Mucosa of rectum (tissue), 2 donors: ENCODE results near the gene IBTK.
"Not testable (repeated sequence)": the region's sequence is repeated elsewhere in the genome, so short reads cannot be mapped to it uniquely, and the experiment has no call there.

Experiments used
- H3K27ac ChIP-seq, 2 donors: one replicate each; pipeline ENCODE4 v1.7.0; 2013; ENCODE audit warnings: inconsistent platforms in 2 of 2, low read depth in 2 of 2, low read length in 2 of 2
- H3K27me3 ChIP-seq, 2 donors: one replicate each; pipeline ENCODE4 v1.7.0; 2013; ENCODE audit warnings: low read length in 2 of 2; ENCODE audit not compliant: control insufficient read depth in 2 of 2, insufficient read depth in 2 of 2
- H3K36me3 ChIP-seq, 2 donors: one replicate each; pipeline ENCODE4 v1.7.0; 2013; ENCODE audit warnings: low read length in 2 of 2; ENCODE audit not compliant: control insufficient read depth in 2 of 2, insufficient read depth in 2 of 2
- H3K4me1 ChIP-seq, 2 donors: one replicate each; pipeline ENCODE4 v1.7.0; 2013; ENCODE audit warnings: low read length in 2 of 2, mild to moderate bottlenecking in 1 of 2; ENCODE audit not compliant: control insufficient read depth in 2 of 2, insufficient read depth in 2 of 2
- H3K4me3 ChIP-seq, 2 donors: one replicate each; pipeline ENCODE4 v1.7.0; 2013; ENCODE audit warnings: low read length in 2 of 2
- H3K9ac ChIP-seq, 2 donors: one replicate each; pipeline ENCODE4 v1.7.0; 2013; ENCODE audit warnings: low read length in 2 of 2, low read depth in 1 of 2, mild to moderate bottlenecking in 1 of 2
- H3K9me3 ChIP-seq, 2 donors: one replicate each; pipeline ENCODE4 v1.7.0; 2013; ENCODE audit warnings: low read length in 2 of 2; ENCODE audit not compliant: control insufficient read depth in 2 of 2
- donor health status: healthy.
- donor health status: Normal muscosa, but diverticular disease.

Gene IBTK

GRCh38 chr6:82263916-82264315 lies 16.4 kb upstream of the IBTK start:
- Histone ChIP-seq H3K4me1 (no peaks in the 10 kb centered on the region), H3K9ac (no peak overlapping the region), H3K27ac (no peak overlapping the region), H3K9me3 (no peaks in the 10 kb centered on the region), H3K27me3 (no peaks in the 10 kb centered on the region), H3K36me3 (no peaks in the 10 kb centered on the region), H3K4me3 (no peak overlapping the region)

- H3K9me3 ChIP-seq = no peaks in the 10 kb centered on the region
- no peak overlapping the region for H3K27ac ChIP-seq
- H3K9ac ChIP-seq = no peak overlapping the region
- no peaks in the 10 kb centered on the region for H3K36me3 ChIP-seq
- no peaks in the 10 kb centered on the region for H3K4me1 ChIP-seq
- no peak overlapping the region for H3K4me3 ChIP-seq
- H3K27me3 ChIP-seq = no peaks in the 10 kb centered on the region
Measured at GRCh38 chr6:82260997-82261732, 13.6 kb upstream of the IBTK start.

DNA sequence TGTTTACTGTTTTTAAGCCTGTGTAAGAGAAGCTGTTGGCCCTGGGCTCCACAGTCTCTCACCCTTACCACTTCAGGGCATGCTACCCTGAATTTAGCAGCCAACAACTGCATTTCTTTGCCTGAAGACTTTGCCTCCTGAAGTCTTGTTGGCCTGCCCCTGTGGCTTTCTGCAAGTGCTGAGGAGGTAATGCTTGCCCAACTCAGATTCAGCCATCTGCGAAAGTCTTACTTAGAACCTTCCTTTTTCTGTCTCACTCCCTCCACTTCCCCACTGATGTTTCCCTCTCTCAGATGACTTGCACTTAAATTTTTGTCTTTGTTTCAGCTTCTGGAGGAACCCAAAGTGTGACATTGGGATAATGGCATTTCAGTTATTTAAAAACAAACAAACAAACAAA lies 11.8 kb upstream of the IBTK start:
- Histone ChIP-seq H3K9ac (no peak overlapping the region), H3K9me3 (no peaks in the 10 kb centered on the region), H3K27ac (no peak overlapping the region), H3K4me1 (no peaks in the 10 kb centered on the region), H3K27me3 (no peaks in the 10 kb centered on the region), H3K4me3 (no peak overlapping the region), H3K36me3 (no peaks in the 10 kb centered on the region)

GRCh38 chr6:82257088-82257774 lies 9.7 kb upstream of the IBTK start:
- Histone ChIP-seq H3K36me3 (no peaks in the 10 kb centered on the region), H3K27ac (no peak overlapping the region), H3K4me3 (no peak overlapping the region), H3K9me3 (no peaks in the 10 kb centered on the region), H3K9ac (no peak overlapping the region), H3K27me3 (no peaks in the 10 kb centered on the region), H3K4me1 (no peaks in the 10 kb centered on the region)

DNA sequence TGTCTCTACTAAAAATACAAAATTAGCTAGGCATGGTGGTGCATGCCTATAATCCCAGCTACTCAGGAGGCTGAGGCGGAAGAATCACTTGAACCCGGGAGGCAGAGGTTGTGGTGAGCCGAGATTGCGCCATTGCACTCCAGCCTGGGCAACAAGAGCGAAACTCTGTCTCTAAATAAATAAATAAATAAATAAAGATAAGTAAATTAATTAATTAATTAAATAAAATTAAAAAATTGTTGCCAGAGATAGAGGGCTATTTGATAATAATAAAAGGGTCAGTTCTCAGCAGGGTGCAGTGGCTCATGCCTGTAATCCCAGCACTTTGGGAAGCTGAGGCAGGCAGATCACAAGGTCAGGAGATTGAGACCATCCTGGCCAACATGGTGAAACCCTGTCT lies 7.2 kb upstream of the IBTK start:
- not testable (repeated sequence) for H3K9ac ChIP-seq, H3K4me3 ChIP-seq, H3K4me1 ChIP-seq, H3K27ac ChIP-seq, H3K27me3 ChIP-seq, H3K36me3 ChIP-seq, H3K9me3 ChIP-seq

GRCh38 chr6:82251942-82252341 lies 4.4 kb upstream of the IBTK start:
- peaks cover 0 to 10% of the 10 kb centered on the region in 2 donors for H3K4me1 ChIP-seq
- no peak overlapping the region for H3K27ac ChIP-seq
- no peak overlapping the region for H3K9ac ChIP-seq
- no peak overlapping the region for H3K4me3 ChIP-seq
- H3K36me3 ChIP-seq = no peaks in the 10 kb centered on the region
- no peaks in the 10 kb centered on the region for H3K9me3 ChIP-seq
- no peaks in the 10 kb centered on the region for H3K27me3 ChIP-seq

DNA sequence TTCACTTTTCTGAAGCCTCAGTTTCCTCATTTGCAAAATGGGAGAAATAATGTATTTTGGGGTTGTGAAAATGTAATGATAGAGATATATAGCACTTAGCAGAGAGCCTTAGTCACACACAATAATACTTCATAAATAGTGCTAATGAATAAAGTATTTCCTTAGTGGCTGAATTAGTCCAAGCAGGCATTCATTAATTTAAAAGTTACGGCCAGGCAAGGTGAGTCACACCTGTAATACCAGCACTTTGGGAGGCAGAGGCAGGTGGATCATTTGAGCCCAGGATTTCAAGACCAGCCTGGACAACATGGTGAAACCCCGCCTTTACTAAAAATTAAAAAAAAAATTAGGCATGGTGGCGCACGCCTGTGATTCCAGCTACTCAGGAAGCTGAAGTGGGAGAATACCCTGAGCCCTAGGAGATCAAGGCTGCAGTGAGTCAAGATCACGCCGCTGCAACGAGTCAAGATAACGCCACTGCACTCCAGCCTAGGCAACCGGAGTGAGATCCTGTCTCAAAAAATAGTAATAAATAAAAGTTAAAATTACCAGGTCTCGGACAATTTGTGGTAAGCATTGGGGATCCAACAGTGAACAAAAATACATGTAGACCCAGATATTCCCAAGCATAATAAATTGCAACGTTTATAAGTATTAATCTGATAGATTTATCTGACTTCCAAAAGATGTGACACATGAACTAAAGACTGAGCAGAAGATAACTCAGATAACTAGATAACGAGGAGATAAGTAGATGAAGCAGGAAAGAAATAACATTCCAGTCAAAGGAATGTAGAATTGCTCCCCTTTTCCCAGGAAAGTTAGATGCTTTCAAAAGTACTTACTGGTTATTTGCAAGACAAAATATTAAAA lies 2.1 kb upstream of the IBTK start:
- peak overlapping the region in 1 of 2 donors; percentile 96 for H3K27ac ChIP-seq
- H3K9ac ChIP-seq = peak overlapping the region in 1 of 2 donors; percentile 18
- H3K9me3 ChIP-seq = no peaks in the 10 kb centered on the region
- H3K4me1 ChIP-seq = peaks cover 3 to 17% of the 10 kb centered on the region in 2 donors
- no peaks in the 10 kb centered on the region for H3K27me3 ChIP-seq
- H3K4me3 ChIP-seq = no peak overlapping the region
- H3K36me3 ChIP-seq = no peaks in the 10 kb centered on the region

- Histone ChIP-seq H3K4me3 (peak overlapping the region; percentile 93 to 97), H3K27ac (peak overlapping the region; percentile 88 to 96), H3K4me1 (peaks cover 3 to 17% of the 10 kb centered on the region in 2 donors), H3K9me3 (no peaks in the 10 kb centered on the region), H3K9ac (peak overlapping the region; percentile 88), H3K27me3 (no peaks in the 10 kb centered on the region), H3K36me3 (no peaks in the 10 kb centered on the region)
Measured at GRCh38 chr6:82248273-82248735, 760 bp upstream of the IBTK start.

DNA sequence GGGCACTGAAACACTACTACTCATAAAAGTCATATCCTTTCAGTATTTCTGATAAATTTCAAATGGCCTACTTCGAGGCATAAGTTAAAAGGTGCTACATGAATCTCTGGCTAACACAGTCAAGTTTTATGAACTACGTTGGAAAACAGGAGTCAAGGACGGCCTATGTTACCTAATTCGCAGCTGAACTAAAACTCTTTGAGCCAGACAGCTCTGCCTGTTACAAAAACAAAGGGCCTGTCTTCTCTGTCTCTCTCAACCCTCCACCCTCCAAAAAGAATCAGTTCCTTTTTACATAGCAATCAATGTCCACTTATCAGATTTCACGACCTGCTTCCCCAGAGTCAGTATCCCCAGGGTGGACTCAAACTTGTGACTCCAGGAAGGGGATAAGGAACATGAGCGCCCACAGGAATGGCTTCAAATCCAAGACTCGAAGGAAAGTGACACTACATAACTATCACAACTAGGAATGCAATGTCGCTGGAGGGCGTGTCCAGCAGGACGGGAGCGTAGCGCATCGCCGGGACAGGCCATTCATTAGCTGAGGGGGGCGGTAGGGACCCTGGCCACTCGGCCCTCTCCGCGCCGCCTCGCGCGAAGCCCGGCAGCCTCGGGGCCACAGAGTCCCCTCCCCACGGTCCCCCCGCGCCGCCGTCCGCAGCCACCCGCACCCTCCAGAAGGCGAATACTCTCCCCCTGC lies 591 bp downstream of the IBTK start:
- H3K27ac ChIP-seq = peak overlapping the region; percentile 88 to 96
- H3K27me3 ChIP-seq = no peaks in the 10 kb centered on the region
- peak overlapping the region; percentile 88 for H3K9ac ChIP-seq
- H3K9me3 ChIP-seq = no peaks in the 10 kb centered on the region
- peaks cover 3 to 17% of the 10 kb centered on the region in 2 donors for H3K4me1 ChIP-seq
- no peaks in the 10 kb centered on the region for H3K36me3 ChIP-seq
- H3K4me3 ChIP-seq = peak overlapping the region; percentile 93 to 97
